Erythroblast (primary cell): ENCODE data around the gene HS2ST1.

ENCODE experiments used
- GATA1 ChIP-seq: IDR thresholded peaks from 2 replicates; pipeline ENCODE4 v1.6.1; 2011; ENCODE audit warnings: low read depth, mild to moderate bottlenecking, control low read depth, low read length, moderate library complexity
- POLR2A ChIP-seq: IDR thresholded peaks from 2 replicates; pipeline ENCODE4 v1.6.1; 2011; ENCODE audit warnings: mild to moderate bottlenecking, low read length

DNA sequence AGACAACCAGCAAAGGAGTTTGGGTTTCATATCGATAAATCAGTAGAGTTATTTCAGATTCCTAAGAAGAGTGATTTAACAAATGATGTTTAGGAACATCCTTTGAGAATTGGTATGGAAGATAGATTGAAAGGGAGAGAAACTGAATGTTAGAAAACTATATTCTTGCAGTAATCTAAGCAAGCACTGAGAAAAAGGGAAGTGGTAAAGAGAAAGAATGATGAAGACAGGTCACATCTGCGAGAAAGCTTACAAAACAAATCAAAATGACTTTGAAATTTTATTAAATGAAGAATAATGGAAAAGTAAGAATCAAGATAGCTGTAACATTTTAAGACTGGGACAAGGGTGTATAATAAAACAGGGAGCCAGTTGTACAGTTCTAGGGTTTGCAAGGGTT is 177.0 kb downstream of the HS2ST1 start:
- no peak for TF ChIP-seq POLR2A
- TF ChIP-seq GATA1 = no peak
